Measurements from ENCODE around the gene OR10X1. TPM values are rescaled to one million over a fixed set of nuclear protein-coding genes. Genes with fewer than 3 reads are reported as not detected.

Gene OR10X1
- total RNA-seq (not detected), polyA plus RNA-seq (not detected)
- long read RNA-seq, donor 1: 0 reads
- long read RNA-seq, donor 2: 0 reads
- long read RNA-seq, donor 3: 0 reads
- long read RNA-seq, donor 4: 0 reads
- long read RNA-seq, donor 5: 0 reads
- long read RNA-seq, donor 6: 0 reads
- long read RNA-seq, donor 7: 0 reads
- long read RNA-seq, donor 8, partial matches to known transcripts: 0 of 1 reads
- long read RNA-seq, donor 8, other reads (novel, unspliced or antisense): 0 of 1 reads
- long read RNA-seq, donor 9: 0 reads
- long read RNA-seq, donor 10: 0 reads

GRCh38 chr1:158579733-158580132 is at the start of gene OR10X1:
TSS of gene OR10X1 (minus strand) at chr1:158579899. CDS start at chr1:158579899, 0 bp downstream.
- WGBS: 92% methylated on average over 1 of the region's 1 CpG
- no peak within 1 kb of the TSS for H3K27ac ChIP-seq (ENCODE audit: low read depth in 1 of 2, low read length in 1 of 2)
- no peak within 1 kb of the TSS for H3K4me3 ChIP-seq (ENCODE audit: low read length in 2 of 2)
- no peaks in the 10 kb centered on the region for H3K4me1 ChIP-seq (ENCODE audit: control insufficient read depth in 2 of 2, insufficient read depth in 2 of 2, low read length in 2 of 2)
- DNase-seq (ENCODE audit: low read depth in 6 of 9, low spot score in 9 of 9): no peak
- H3K9me3 ChIP-seq (ENCODE audit: control insufficient read depth in 2 of 2, insufficient read depth in 1 of 2, low read length in 1 of 2): no peaks in the 10 kb centered on the region
- no peaks in the 10 kb centered on the region for H3K27me3 ChIP-seq (ENCODE audit: control insufficient read depth in 2 of 2, insufficient read depth in 1 of 2, low read length in 1 of 2)
- no peaks in the 10 kb centered on the region for H3K36me3 ChIP-seq (ENCODE audit: control insufficient read depth in 2 of 2, insufficient read depth in 2 of 2, low read length in 1 of 2)

- Histone ChIP-seq H3K36me3 (ENCODE audit: control insufficient read depth in 2 of 2, insufficient read depth in 2 of 2, low read length in 1 of 2) (no peaks in the 10 kb centered on the region), H3K4me3 (ENCODE audit: low read length in 2 of 2) (no peak overlapping the region), H3K9me3 (ENCODE audit: control insufficient read depth in 2 of 2, insufficient read depth in 1 of 2, low read length in 1 of 2) (no peaks in the 10 kb centered on the region), H3K27me3 (ENCODE audit: control insufficient read depth in 2 of 2, insufficient read depth in 1 of 2, low read length in 1 of 2) (no peaks in the 10 kb centered on the region), H3K27ac (ENCODE audit: low read depth in 1 of 2, low read length in 1 of 2) (no peak overlapping the region), H3K4me1 (ENCODE audit: control insufficient read depth in 2 of 2, insufficient read depth in 2 of 2, low read length in 2 of 2) (no peaks in the 10 kb centered on the region)
- DNase-seq (ENCODE audit: low read depth in 6 of 9, low spot score in 9 of 9): no peak
- 97% methylated on average over 3 of the region's 3 CpGs for WGBS
Measured at GRCh38 chr1:158613764-158614163, 34.1 kb upstream of the OR10X1 start.

GRCh38 chr1:158611916-158612315 is 32.2 kb upstream of the OR10X1 start:
- WGBS: 88% methylated on average over 3 of the region's 3 CpGs
- H3K27me3 ChIP-seq (ENCODE audit: control insufficient read depth in 2 of 2, insufficient read depth in 1 of 2, low read length in 1 of 2): no peaks in the 10 kb centered on the region
- H3K4me1 ChIP-seq (ENCODE audit: control insufficient read depth in 2 of 2, insufficient read depth in 2 of 2, low read length in 2 of 2): no peaks in the 10 kb centered on the region
- H3K9me3 ChIP-seq (ENCODE audit: control insufficient read depth in 2 of 2, insufficient read depth in 1 of 2, low read length in 1 of 2): no peaks in the 10 kb centered on the region
- DNase-seq (ENCODE audit: low read depth in 6 of 9, low spot score in 9 of 9): no peak
- no peak overlapping the region for H3K27ac ChIP-seq (ENCODE audit: low read depth in 1 of 2, low read length in 1 of 2)
- no peak overlapping the region for H3K4me3 ChIP-seq (ENCODE audit: low read length in 2 of 2)
- no peaks in the 10 kb centered on the region for H3K36me3 ChIP-seq (ENCODE audit: control insufficient read depth in 2 of 2, insufficient read depth in 2 of 2, low read length in 1 of 2)

GRCh38 chr1:158607296-158607695 is 27.6 kb upstream of the OR10X1 start:
- no peaks in the 10 kb centered on the region for H3K9me3 ChIP-seq (ENCODE audit: control insufficient read depth in 2 of 2, insufficient read depth in 1 of 2, low read length in 1 of 2)
- no peak overlapping the region for H3K27ac ChIP-seq (ENCODE audit: low read depth in 1 of 2, low read length in 1 of 2)
- H3K4me3 ChIP-seq (ENCODE audit: low read length in 2 of 2): no peak overlapping the region
- WGBS: 95% methylated on average over 1 of the region's 1 CpG
- no peaks in the 10 kb centered on the region for H3K36me3 ChIP-seq (ENCODE audit: control insufficient read depth in 2 of 2, insufficient read depth in 2 of 2, low read length in 1 of 2)
- no peaks in the 10 kb centered on the region for H3K27me3 ChIP-seq (ENCODE audit: control insufficient read depth in 2 of 2, insufficient read depth in 1 of 2, low read length in 1 of 2)
- no peaks in the 10 kb centered on the region for H3K4me1 ChIP-seq (ENCODE audit: control insufficient read depth in 2 of 2, insufficient read depth in 2 of 2, low read length in 2 of 2)
- DNase-seq (ENCODE audit: low read depth in 6 of 9, low spot score in 9 of 9): no peak

- no peaks in the 10 kb centered on the region for H3K36me3 ChIP-seq (ENCODE audit: control insufficient read depth in 2 of 2, insufficient read depth in 2 of 2, low read length in 1 of 2)
- no peaks in the 10 kb centered on the region for H3K27me3 ChIP-seq (ENCODE audit: control insufficient read depth in 2 of 2, insufficient read depth in 1 of 2, low read length in 1 of 2)
- WGBS: 93% methylated on average over 1 of the region's 1 CpG
- no peak within 1 kb of the TSS for H3K4me3 ChIP-seq (ENCODE audit: low read length in 2 of 2)
- no peaks in the 10 kb centered on the region for H3K4me1 ChIP-seq (ENCODE audit: control insufficient read depth in 2 of 2, insufficient read depth in 2 of 2, low read length in 2 of 2)
- no peak within 1 kb of the TSS for H3K27ac ChIP-seq (ENCODE audit: low read depth in 1 of 2, low read length in 1 of 2)
- no peaks in the 10 kb centered on the region for H3K9me3 ChIP-seq (ENCODE audit: control insufficient read depth in 2 of 2, insufficient read depth in 1 of 2, low read length in 1 of 2)
- DNase-seq (ENCODE audit: low read depth in 6 of 9, low spot score in 9 of 9): no peak
Measured at GRCh38 chr1:158604968-158605367, 25.3 kb upstream of the OR10X1 start, which contains the start of gene OR10Z1. TSS of gene OR10Z1 (plus strand) at chr1:158605268. CDS start at chr1:158606439, 1,171 bp downstream.

- H3K27me3 ChIP-seq (ENCODE audit: control insufficient read depth in 2 of 2, insufficient read depth in 1 of 2, low read length in 1 of 2): no peaks in the 10 kb centered on the region
- H3K4me3 ChIP-seq (ENCODE audit: low read length in 2 of 2): no peak overlapping the region
- H3K36me3 ChIP-seq (ENCODE audit: control insufficient read depth in 2 of 2, insufficient read depth in 2 of 2, low read length in 1 of 2): no peaks in the 10 kb centered on the region
- H3K27ac ChIP-seq (ENCODE audit: low read depth in 1 of 2, low read length in 1 of 2): no peak overlapping the region
- DNase-seq (ENCODE audit: low read depth in 6 of 9, low spot score in 9 of 9): no peak
- 84% methylated on average over 2 of the region's 2 CpGs for WGBS
- no peaks in the 10 kb centered on the region for H3K4me1 ChIP-seq (ENCODE audit: control insufficient read depth in 2 of 2, insufficient read depth in 2 of 2, low read length in 2 of 2)
- H3K9me3 ChIP-seq (ENCODE audit: control insufficient read depth in 2 of 2, insufficient read depth in 1 of 2, low read length in 1 of 2): peaks cover 0 to 5% of the 10 kb centered on the region in 2 donors
Measured at GRCh38 chr1:158600735-158601134, 21.0 kb upstream of the OR10X1 start.

- no peaks in the 10 kb centered on the region for H3K27me3 ChIP-seq (ENCODE audit: control insufficient read depth in 2 of 2, insufficient read depth in 1 of 2, low read length in 1 of 2)
- no peaks in the 10 kb centered on the region for H3K36me3 ChIP-seq (ENCODE audit: control insufficient read depth in 2 of 2, insufficient read depth in 2 of 2, low read length in 1 of 2)
- H3K27ac ChIP-seq (ENCODE audit: low read depth in 1 of 2, low read length in 1 of 2): no peak overlapping the region
- DNase-seq (ENCODE audit: low read depth in 6 of 9, low spot score in 9 of 9): no peak
- WGBS: 95% methylated on average over 1 of the region's 1 CpG
- no peak overlapping the region for H3K4me3 ChIP-seq (ENCODE audit: low read length in 2 of 2)
- H3K4me1 ChIP-seq (ENCODE audit: control insufficient read depth in 2 of 2, insufficient read depth in 2 of 2, low read length in 2 of 2): no peaks in the 10 kb centered on the region
- H3K9me3 ChIP-seq (ENCODE audit: control insufficient read depth in 2 of 2, insufficient read depth in 1 of 2, low read length in 1 of 2): peaks cover 0 to 8% of the 10 kb centered on the region in 2 donors
Measured at GRCh38 chr1:158586942-158587341, 7.2 kb upstream of the OR10X1 start.

- Histone ChIP-seq H3K4me3 (ENCODE audit: low read length in 2 of 2) (no peak overlapping the region), H3K27me3 (ENCODE audit: control insufficient read depth in 2 of 2, insufficient read depth in 1 of 2, low read length in 1 of 2) (no peaks in the 10 kb centered on the region), H3K27ac (ENCODE audit: low read depth in 1 of 2, low read length in 1 of 2) (no peak overlapping the region), H3K4me1 (ENCODE audit: control insufficient read depth in 2 of 2, insufficient read depth in 2 of 2, low read length in 2 of 2) (no peaks in the 10 kb centered on the region), H3K36me3 (ENCODE audit: control insufficient read depth in 2 of 2, insufficient read depth in 2 of 2, low read length in 1 of 2) (no peaks in the 10 kb centered on the region), H3K9me3 (ENCODE audit: control insufficient read depth in 2 of 2, insufficient read depth in 1 of 2, low read length in 1 of 2) (peaks cover 0 to 8% of the 10 kb centered on the region in 2 donors)
- DNase-seq (ENCODE audit: low read depth in 6 of 9, low spot score in 9 of 9): no peak
- 96% methylated on average over 4 of the region's 4 CpGs for WGBS
Measured at GRCh38 chr1:158583962-158584361, 4.3 kb upstream of the OR10X1 start.

GRCh38 chr1:158577561-158577960 is 2.1 kb downstream of the OR10X1 start:
- Histone ChIP-seq H3K9me3 (ENCODE audit: control insufficient read depth in 2 of 2, insufficient read depth in 1 of 2, low read length in 1 of 2) (no peaks in the 10 kb centered on the region), H3K36me3 (ENCODE audit: control insufficient read depth in 2 of 2, insufficient read depth in 2 of 2, low read length in 1 of 2) (no peaks in the 10 kb centered on the region), H3K4me1 (ENCODE audit: control insufficient read depth in 2 of 2, insufficient read depth in 2 of 2, low read length in 2 of 2) (no peaks in the 10 kb centered on the region), H3K4me3 (ENCODE audit: low read length in 2 of 2) (no peak overlapping the region), H3K27ac (ENCODE audit: low read depth in 1 of 2, low read length in 1 of 2) (no peak overlapping the region), H3K27me3 (ENCODE audit: control insufficient read depth in 2 of 2, insufficient read depth in 1 of 2, low read length in 1 of 2) (no peaks in the 10 kb centered on the region)
- DNase-seq (ENCODE audit: low read depth in 6 of 9, low spot score in 9 of 9): no peak
- 98% methylated on average over 3 of the region's 3 CpGs for WGBS
